NCI-H187 (cell line): ENCODE results near the gene WDR55.
"Not testable (repeated sequence)": the region's sequence is repeated elsewhere in the genome, so short reads cannot be mapped to it uniquely, and the experiment has no call there.

Experiments
- DNase-seq, 2 experiments: peaks; one replicate each; lab custom pipeline; 2025; lab: John Stamatoyannopoulos, UW

WDR55 gene

DNA sequence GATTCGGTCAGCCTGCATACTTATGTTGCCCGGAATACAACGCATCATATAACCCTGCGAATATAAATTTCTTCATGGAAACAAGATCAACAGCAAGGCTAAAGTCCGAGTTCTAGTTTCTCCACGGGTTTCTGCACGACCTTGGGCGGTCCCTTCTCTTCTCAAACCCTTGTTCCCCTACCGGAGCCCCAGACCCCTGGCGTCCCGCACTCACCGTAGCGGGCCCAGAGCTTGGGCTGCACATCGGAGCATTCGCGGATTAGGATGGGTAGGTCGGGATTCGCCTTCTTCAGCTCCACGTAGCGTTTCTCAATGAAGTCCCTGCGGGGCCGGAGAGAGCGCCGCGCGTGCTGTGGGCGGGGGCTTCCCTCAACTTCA, 17.7 kb upstream of the WDR55 start:
- DNase-seq = no peak

DNA sequence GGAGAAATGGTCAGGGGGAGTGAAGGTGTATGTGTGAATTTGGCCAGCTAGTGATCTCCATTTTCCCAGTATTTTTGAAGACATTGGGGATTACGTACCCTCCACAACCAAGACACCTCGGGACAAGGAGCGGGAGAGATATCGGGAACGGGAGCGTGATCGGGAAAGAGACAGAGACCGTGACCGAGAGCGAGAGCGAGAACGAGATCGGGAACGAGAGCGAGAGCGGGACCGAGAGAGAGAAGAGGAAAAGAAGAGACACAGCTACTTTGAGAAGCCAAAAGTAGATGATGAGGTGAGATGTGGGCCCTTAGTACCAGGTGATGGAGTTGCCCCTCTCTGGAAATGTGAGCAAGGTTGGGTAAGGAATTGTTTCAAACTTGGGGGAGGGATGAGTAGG, 5.8 kb upstream of the WDR55 start:
- no peak for DNase-seq

DNA sequence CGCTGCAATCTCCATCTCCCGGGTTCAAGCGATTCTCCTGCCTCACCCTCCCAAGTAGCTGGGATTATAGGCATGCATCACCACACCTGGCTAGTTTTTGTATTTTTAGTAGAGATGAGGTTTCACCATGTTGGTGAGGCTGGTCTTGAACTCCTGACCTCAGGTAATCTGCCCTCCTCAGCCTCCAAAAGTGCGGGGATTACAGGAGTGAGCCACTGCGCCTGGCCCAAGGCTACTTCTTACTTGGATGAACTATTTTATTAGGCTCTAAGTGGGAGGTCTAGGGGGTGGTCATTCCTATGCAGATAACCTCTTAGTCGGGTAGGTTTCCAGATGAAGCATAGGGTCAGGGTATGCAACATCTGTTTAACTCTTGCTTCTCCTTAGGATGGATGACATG, 4.3 kb upstream of the WDR55 start:
- DNase-seq = not testable (repeated sequence)

DNA sequence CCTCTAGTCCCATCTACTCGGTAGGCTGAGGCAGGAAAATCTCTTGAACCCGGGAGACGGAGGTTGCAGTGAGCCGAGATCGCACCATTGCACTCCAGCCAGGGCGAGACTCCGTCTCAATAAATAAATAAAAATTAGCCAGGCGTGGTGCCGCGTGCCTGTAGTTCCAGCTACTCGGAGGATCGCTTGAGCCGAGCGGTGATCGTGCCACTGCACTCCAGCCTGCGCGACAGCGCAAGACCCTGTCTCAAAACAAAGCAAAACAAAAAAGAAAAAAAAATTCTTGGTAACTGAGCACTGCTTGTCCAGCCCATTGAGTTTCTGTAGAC, 710 bp upstream of the WDR55 start:
- no peak for DNase-seq

DNA sequence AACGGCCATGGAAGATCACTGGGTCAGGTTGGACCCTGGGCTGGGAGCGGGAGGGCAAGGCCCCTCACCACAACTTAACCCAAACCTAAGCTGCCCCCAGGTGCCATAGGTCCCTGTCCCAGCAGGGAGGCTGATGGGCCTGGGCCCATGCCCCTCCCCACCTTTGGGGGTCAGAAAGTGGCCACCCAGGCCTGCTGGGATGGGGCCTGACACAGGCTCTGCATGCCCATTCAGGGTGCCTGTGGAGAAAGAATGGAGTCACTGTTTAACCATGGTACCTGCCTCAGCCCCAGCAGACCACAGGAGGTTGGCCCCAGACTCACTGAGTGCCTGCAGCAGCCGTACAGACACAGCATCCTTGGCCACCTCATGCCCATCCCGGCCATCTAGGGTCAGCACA, 6.3 kb downstream of the WDR55 start:
- DNase-seq = not testable (repeated sequence)

DNA sequence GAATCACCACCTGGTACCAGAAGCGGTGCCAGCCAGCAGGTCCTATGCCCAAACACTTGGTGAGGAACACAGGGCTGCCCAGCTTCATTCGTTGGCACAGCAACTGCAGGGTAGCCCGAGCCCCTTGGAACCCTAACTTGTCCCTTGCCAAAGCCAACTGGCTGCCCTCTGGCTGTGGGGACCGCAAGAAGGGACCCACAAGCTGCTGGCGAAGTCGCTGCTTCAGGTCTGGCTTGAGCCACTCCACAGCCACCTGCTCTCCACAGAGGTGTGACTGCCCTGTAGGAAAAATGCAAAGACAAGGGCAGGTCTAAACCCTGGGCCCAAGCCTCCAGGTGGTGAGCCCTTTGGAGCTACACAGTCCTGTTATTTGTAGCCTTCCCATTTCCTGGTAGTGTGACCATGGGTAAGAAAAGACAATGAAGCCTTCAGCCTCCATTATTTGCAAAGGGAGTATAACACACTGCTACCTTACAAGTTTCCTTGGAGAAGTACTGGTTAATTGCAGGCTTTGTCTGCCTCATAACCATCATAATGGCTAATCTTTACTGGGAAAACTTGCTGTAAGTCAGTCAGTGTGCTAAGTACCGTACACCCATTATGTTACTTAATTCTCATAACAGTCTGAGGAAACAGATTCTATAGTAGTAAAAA, 6.9 kb downstream of the WDR55 start:
- no peak for DNase-seq

DNA sequence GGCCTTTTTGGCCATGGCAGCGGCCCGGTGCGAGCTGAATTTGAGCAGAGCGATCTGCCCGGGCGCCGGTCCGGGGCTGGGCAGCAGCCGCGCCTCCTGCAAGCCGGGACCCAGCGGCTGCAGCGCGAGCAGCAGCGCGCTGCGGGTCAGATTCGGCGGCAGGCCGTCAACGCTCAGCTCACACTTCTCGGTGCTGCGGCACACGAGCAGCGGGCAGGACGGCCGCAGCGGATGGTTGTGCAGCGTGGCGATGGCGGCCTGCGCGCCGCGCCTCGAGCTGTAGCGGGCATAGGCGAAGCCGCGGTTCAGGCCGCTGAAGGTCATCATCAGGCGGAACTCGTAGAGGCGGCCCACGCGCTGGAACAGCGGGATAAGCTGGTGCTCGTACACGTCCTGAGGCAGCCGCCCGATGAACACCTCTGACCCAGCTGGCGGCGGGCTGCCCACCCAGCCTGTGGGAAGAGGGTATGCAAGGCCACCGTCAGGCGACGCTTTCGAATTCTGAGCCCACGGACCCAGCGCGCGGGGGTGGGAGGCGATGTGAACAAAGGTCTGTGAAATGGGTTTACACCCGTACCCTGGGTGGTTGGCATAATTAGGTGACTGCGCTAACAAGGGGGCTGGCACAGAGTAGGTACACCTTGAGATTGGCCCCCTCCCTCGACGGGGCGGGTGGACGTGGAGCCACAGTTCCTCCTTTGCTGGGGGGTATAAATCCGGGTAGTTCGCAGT, 7.9 kb downstream of the WDR55 start:
- DNase-seq = no peak

DNA sequence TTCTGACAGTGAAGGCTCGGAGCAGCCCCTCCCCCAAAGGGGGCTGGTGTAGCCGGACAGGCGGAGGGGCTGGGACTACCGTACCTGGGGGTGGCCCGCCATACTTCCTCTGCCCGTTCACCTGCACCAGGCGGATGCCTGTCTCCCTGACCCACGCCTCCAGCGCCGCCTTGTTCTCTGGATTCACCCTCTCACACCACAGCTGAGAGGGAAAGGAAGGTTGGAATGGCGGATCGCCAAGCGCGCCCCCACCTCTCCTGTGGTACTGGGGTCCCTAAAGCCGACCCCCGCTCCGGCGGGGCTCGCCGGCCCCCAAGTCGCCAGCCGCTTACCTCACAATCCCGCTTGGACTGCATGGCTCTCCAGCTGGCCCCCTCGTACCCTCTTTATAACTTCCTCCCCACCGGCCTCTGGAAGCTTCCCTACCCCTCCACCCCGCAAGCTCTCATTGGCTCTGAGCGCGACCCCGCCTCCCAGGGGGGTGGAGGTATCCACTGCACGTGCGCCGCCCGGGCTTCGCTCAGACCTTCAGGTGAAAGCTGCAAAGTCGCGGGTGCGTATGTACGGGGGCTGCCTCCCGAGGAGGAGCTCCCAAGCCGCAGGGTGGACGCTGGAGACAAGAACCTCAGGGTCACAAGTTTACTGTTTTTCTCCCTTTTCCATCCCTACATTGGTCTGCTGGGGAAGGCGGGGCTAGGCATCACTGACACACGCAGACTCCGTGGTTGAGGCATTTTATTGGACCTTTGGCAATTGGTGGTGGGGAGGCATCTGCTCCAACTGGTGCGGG, 8.7 kb downstream of the WDR55 start, which contains the start of gene DND1:
DND1 (minus strand) TSS at position 390 of the 790 bp plus-strand sequence; CDS start at position 356, 34 bp downstream.
- no peak for DNase-seq

DNA sequence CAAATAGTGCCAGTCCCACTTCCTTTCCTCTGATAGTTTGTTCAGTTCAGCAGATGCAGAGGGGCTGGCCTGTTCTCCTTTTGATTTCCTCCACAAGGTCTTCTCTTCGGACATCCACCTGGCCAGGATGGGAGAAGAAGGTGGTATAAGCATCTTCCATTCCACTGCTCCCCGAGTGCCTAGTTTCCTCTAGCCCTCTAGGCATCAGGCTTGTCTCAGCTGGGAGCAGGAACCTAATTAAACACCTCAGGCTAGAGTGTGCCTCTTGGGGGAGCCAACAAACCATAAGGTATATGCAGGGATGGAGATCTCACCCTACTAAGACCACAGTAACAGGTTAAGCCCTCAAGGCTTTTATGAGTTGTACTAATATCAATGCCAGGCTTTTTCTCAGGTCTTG, 9.5 kb downstream of the WDR55 start:
- DNase-seq = no peak

DNA sequence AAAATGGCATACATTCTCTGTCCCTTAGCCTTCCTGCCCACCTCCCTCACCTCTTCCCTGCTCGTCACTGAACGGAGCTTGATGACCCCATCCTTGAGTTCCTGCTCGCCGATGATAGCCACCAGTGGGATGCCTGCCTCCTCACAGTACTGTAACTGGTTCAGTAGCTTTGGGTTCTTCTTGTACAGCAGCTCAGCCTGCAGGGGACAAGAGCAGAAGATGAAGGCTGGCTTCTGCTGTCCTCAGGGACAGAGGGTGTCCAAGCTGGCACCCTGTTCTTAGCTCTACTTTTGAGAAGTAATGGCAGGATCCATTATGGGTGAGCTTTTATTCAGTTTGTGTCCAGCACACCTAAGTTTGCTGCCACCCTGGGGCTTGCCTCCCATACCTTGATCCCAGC, 9.9 kb downstream of the WDR55 start:
- no peak for DNase-seq

DNA sequence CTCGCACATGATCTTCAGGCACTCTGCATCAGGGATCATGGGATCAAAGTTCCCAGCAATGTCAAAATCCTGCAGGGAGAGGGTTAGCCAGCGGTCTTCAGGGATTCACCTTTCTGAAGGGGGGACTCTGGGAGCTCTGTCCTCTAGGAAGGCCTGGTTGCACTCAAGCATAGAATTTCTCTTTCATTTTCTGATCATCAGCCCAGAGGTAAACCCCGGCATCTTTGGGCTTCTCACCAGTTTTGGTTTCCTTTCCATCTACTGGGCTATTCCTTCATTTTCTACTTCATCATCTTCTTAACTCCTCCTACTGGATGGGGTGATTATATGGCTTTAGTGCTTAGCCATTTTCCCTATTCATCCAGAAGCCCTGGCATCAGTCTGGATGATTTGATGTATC, 13.2 kb downstream of the WDR55 start:
- DNase-seq = no peak

DNA sequence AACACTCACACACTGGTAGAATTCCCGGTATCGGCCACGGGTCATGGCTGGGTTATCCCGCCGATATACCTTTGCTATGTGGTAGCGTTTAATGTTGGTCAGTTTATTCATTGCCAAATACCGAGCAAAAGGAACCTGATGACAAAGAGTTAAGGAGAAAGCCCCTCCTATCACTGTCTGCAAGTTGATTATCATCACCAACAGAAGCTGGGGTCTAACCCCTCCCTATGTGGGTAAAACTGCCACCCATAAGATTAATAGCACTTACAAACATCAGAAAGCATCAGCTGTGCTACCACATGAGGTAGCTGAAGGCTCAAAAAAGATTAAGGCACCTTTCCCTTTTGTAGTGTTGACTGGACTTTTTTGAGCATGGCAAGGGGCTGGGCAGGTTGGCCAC, 14.3 kb downstream of the WDR55 start:
- no peak for DNase-seq

DNA sequence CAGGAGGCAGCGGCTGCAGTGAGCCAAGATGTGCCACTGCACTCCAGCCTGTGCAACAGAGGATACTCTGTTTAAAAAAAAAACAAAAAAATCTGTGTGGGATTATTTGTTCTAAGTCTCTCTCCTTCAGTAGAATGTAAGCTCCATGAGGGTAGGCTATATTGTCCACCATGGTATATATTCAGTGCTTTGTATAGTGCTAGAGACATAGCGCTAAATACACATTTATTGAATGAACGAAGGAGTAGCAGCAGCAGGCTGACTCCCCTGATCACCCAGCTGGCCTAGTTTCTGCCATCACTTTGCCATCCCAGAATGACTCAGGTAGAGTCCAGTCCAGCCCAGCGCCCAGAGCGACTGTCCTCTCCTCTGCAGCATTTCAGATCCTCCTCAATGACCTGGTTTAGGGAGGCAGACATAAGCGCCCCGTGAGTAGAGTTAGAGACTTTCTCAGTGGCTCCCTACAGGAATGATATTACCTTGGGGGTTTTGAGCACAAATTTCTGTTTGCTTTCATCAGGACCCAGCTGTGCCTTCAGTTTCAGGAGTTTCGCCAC, 25.8 kb downstream of the WDR55 start:
- DNase-seq = no peak

DNA sequence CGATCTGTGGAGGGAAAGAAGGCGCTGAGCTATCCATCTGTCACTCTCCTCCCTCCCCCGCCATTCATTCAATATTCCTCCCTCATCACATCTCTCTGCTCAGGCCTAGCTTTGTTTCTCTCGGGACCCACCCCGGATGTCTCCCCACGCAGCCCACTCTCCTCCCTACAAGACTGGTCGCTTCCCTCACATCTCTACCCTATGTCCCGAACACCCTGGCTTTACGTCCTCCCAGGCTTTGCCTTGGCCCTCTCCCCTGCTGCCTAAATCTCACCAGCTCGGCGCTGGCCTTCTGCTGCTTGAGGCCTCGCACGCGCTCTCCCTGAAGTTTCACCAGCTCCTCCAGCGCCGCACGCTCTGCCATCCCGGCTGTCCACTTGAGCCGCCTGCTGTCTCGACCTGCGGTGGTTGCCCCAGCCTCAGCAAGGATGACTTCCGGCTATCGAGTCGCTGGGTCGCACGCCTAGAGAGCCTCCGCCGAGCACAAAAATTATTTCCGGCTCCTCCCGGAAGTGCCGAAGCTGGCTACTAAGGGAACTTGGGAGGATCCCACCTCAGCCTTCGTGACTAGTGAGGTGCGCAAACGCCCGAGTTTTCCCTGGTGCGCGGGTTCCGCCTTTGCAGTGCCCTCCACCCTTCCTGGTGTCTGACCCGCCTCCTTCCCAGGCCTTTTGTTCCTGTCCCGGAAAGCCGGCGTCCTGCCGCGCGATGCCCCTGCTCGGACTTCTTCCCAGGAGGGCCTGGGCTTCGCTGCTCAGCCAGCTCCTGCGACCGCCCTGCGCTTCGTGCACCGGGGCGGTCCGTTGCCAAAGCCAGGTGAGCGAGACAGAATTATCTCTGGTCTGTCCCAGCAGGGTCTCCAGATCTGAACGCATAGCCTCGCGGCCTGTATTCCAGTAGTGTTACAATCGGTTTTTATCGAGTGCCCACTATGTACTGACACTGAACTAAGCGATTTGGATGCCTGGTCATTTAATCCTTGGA, 26.5 kb downstream of the WDR55 start, which contains the start of the genes HARS1 and HARS2:
HARS1 (minus strand) TSS at position 430 of the 984 bp plus-strand sequence; CDS start at position 364, 66 bp downstream.
HARS2 (plus strand) TSS at position 515 of the 984 bp plus-strand sequence; CDS start at position 709, 194 bp downstream.
- DNase-seq = peak; percentile 72 to 76

DNA sequence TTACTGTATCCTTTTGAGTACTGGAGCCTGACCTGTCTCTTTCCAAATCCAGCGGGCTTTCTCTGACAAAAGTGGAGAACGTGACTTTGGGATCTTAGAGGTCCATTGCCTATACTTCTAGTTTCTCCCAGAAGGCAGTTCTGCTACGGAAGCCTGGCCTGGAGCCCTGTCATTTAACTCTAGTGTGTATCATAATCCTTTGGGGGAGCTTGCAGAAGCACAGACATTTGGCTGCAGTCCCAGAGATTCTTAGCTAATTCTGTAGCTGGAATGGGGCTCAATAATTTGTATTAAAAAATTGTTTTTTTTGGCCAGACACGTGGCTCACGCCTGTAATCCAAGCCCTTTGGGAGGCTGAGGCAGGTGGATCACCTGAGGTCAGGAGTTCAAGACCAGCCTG, 29.6 kb downstream of the WDR55 start:
- DNase-seq = no peak

DNA sequence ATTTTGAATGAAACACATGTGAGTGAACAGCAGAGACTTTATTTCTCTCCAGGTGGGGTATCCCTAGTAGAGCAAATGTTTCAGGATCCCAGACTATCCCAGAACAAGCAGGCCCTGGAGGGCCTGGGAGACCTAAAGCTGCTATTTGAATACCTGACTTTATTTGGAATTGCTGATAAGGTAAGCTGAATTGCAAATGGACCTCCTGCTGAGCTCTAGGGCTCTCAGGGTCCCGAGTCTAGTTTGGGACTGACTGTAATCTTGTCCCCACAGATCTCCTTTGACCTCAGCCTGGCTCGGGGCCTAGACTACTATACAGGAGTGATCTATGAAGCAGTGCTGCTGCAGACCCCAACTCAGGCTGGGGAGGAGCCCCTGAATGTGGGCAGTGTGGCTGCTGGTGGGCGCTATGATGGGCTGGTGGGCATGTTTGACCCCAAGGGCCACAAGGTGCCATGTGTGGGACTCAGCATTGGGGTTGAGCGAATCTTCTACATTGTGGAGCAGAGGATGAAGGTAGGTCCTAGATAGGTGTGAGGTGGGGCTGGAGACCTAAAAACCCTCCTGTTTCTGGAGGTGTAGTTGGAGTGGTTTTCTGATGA, 32.3 kb downstream of the WDR55 start:
- no peak for DNase-seq

DNA sequence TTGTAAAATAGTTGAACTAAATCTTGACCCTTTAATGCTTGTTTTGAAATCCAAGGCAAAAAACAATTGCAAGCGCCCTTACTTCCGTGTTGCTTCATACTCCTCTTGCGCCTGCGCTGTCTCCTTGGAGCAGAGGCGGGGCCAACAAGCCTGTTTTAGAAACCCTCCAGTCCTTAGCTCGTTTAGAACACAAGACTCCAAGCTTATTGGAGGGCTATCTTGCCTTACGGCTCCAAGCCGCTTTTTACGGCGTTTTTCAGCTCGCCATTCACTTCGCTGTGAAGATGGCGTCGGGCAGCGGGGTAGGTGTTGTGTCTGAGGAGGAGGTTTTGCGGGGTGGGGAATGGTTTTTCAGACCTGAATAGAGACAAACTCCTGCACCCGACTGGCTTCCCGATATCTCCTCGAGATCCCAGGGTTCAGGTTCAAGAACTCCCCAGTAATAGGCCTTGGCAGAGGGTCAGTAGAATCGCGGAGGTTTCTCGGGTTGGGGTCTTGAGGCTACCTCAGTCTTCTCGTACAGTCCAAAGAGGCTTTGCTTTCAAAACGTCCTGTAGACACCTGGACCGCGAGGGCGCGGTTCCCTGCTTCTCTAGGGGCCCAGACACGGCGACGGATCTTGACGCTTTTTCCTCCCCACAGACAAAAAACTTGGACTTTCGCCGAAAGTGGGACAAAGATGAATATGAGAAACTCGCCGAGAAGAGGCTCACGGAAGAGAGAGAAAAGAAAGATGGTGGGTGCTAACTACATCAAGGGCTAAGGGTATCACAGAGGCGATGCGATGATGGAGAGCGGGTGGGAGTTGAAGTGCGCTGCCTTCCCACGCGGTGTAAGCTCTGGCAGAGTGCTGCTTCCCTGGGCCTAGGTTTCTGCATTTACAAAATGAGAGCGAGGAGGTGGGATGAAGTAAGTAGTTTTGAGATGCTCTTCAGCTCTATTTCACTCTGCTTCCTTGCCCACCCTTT, 35.8 kb downstream of the WDR55 start, which contains the start of gene ZMAT2:
ZMAT2 (plus strand) TSS at position 271 of the 968 bp plus-strand sequence; CDS start at position 285, 14 bp downstream.
- DNase-seq = peak; percentile 88 to 92

DNA sequence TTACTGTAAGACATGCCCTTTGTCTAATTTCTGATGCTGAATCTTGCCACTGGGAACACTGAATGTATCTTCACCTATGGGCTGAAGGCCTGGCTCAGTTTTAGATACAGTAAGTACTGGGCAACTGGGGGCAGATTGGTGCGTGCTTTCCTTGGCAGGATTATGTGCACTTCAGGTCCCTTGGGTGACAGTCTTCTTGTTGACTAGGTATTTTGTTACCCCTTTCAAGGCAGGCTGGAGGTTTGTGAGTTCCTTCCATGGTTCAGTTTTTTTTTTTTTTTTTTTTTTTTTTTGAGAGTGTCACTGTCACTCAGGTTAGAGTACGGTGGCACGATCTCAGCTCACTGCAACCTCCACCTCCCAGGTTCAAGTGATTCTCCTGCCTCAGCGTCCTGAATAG, 43.1 kb downstream of the WDR55 start:
- DNase-seq = no peak

DNA sequence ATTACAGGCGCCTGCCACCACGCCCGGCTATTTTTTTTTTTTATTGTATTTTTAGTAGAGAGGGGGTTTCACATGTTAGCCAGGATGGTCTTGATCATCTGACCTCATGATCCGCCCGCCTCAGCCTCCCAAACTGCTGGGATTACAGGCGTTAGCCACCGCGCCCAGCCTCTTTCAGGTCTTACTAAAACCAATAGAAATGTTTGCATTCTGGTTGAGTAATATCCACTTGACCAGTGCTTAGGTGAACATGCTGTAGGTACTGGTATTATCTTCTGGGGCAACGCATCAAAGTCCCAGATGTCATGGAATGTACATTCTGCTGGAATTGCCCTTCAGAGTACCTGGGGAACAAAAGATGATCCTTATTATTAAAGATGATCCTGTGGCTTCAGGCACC, 44.1 kb downstream of the WDR55 start:
- DNase-seq = not testable (repeated sequence)
